Measurements from ENCODE around the gene HOXB3. TPM values are rescaled to one million over a fixed set of nuclear protein-coding genes. Genes with fewer than 3 reads are reported as not detected.

Gene HOXB3
- total and polyA plus RNA-seq, 2 of the 13 experiments (the other 11 are each of a cell fraction or from before 2014, with no cell fraction given), result not detected

DNA sequence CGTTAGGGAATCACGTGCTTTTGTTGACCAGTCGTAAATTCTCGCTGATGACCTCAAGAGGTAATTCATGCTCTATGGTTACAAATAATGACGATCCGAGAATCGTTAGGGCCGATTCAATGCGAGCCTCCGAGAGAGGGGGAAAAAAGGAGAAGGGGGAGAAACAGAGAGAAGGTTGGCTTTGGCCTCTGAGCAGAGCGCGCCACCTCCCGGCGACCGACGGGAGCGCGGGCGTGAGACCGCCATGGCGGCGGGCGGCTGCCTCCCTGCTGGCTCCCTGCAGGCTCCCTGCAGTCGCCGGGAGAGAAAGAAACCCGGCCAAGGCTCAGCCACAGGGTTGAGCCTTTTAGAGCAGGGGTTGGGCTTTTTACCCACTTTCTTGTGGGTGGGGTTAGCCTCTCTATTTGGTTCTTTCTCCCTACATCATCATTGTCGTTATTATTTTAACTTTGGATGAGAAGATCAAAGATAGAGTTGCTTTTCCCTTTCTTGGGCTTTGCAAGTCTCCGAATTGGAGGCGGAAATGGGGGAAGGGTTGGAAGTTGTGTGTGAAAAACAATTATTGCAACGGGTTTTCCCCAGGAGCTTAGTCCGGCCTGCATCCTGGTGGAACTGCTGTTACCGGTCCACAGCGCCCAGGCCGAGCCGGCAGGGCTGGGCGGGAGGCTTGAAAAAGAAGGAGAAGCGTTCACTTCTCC, 3.9 kb upstream of the HOXB3 start (continued):
- TF ChIP-seq, protein P1, sequence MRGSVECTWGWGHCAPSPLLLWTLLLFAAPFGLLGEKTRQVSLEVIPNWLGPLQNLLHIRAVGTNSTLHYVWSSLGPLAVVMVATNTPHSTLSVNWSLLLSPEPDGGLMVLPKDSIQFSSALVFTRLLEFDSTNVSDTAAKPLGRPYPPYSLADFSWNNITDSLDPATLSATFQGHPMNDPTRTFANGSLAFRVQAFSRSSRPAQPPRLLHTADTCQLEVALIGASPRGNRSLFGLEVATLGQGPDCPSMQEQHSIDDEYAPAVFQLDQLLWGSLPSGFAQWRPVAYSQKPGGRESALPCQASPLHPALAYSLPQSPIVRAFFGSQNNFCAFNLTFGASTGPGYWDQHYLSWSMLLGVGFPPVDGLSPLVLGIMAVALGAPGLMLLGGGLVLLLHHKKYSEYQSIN (CRISPR knock-in tag; IDR thresholded peaks at IDR 0.05; ENCODE audit: borderline replicate concordance), result no peak
- TF ChIP-seq DMAP1 (CRISPR knock-in tag; IDR thresholded peaks at IDR 0.05) (no peak), NFRKB (IDR thresholded peaks at IDR 0.05) (no peak), ZNF335 (CRISPR knock-in tag; IDR thresholded peaks at IDR 0.05) (no peak), ZNF501 (CRISPR knock-in tag; IDR thresholded peaks at IDR 0.05) (no peak), ZNF879 (CRISPR knock-in tag; IDR thresholded peaks at IDR 0.05) (no peak), ERF (CRISPR knock-in tag; IDR thresholded peaks at IDR 0.05) (no peak), HNRNPK (IDR thresholded peaks at IDR 0.05; ENCODE audit: low read depth, low read length, poor library complexity, severe bottlenecking) (peak; percentile 65), PHF20 (CRISPR knock-in tag; IDR thresholded peaks at IDR 0.05) (no peak), ZNF484 (CRISPR knock-in tag; IDR thresholded peaks at IDR 0.05; ENCODE audit: borderline replicate concordance, low read depth) (no peak), TOPORS (CRISPR knock-in tag; IDR thresholded peaks at IDR 0.05) (no peak)
- TF ChIP-seq, protein P2, sequence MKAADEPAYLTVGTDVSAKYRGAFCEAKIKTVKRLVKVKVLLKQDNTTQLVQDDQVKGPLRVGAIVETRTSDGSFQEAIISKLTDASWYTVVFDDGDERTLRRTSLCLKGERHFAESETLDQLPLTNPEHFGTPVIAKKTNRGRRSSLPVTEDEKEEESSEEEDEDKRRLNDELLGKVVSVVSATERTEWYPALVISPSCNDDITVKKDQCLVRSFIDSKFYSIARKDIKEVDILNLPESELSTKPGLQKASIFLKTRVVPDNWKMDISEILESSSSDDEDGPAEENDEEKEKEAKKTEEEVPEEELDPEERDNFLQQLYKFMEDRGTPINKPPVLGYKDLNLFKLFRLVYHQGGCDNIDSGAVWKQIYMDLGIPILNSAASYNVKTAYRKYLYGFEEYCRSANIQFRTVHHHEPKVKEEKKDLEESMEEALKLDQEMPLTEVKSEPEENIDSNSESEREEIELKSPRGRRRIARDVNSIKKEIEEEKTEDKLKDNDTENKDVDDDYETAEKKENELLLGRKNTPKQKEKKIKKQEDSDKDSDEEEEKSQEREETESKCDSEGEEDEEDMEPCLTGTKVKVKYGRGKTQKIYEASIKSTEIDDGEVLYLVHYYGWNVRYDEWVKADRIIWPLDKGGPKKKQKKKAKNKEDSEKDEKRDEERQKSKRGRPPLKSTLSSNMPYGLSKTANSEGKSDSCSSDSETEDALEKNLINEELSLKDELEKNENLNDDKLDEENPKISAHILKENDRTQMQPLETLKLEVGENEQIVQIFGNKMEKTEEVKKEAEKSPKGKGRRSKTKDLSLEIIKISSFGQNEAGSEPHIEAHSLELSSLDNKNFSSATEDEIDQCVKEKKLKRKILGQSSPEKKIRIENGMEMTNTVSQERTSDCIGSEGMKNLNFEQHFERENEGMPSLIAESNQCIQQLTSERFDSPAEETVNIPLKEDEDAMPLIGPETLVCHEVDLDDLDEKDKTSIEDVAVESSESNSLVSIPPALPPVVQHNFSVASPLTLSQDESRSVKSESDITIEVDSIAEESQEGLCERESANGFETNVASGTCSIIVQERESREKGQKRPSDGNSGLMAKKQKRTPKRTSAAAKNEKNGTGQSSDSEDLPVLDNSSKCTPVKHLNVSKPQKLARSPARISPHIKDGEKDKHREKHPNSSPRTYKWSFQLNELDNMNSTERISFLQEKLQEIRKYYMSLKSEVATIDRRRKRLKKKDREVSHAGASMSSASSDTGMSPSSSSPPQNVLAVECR (CRISPR knock-in tag; IDR thresholded peaks at IDR 0.05; ENCODE audit: borderline replicate concordance), result no peak
- TF ChIP-seq, protein P3, sequence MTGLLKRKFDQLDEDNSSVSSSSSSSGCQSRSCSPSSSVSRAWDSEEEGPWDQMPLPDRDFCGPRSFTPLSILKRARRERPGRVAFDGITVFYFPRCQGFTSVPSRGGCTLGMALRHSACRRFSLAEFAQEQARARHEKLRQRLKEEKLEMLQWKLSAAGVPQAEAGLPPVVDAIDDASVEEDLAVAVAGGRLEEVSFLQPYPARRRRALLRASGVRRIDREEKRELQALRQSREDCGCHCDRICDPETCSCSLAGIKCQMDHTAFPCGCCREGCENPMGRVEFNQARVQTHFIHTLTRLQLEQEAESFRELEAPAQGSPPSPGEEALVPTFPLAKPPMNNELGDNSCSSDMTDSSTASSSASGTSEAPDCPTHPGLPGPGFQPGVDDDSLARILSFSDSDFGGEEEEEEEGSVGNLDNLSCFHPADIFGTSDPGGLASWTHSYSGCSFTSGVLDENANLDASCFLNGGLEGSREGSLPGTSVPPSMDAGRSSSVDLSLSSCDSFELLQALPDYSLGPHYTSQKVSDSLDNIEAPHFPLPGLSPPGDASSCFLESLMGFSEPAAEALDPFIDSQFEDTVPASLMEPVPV (CRISPR knock-in tag; IDR thresholded peaks at IDR 0.05), result no peak
- TF ChIP-seq, protein P4, sequence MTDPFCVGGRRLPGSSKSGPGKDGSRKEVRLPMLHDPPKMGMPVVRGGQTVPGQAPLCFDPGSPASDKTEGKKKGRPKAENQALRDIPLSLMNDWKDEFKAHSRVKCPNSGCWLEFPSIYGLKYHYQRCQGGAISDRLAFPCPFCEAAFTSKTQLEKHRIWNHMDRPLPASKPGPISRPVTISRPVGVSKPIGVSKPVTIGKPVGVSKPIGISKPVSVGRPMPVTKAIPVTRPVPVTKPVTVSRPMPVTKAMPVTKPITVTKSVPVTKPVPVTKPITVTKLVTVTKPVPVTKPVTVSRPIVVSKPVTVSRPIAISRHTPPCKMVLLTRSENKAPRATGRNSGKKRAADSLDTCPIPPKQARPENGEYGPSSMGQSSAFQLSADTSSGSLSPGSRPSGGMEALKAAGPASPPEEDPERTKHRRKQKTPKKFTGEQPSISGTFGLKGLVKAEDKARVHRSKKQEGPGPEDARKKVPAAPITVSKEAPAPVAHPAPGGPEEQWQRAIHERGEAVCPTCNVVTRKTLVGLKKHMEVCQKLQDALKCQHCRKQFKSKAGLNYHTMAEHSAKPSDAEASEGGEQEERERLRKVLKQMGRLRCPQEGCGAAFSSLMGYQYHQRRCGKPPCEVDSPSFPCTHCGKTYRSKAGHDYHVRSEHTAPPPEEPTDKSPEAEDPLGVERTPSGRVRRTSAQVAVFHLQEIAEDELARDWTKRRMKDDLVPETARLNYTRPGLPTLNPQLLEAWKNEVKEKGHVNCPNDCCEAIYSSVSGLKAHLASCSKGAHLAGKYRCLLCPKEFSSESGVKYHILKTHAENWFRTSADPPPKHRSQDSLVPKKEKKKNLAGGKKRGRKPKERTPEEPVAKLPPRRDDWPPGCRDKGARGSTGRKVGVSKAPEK (CRISPR knock-in tag; IDR thresholded peaks at IDR 0.05; ENCODE audit: borderline replicate concordance), result no peak
- TF ChIP-seq, protein P5, sequence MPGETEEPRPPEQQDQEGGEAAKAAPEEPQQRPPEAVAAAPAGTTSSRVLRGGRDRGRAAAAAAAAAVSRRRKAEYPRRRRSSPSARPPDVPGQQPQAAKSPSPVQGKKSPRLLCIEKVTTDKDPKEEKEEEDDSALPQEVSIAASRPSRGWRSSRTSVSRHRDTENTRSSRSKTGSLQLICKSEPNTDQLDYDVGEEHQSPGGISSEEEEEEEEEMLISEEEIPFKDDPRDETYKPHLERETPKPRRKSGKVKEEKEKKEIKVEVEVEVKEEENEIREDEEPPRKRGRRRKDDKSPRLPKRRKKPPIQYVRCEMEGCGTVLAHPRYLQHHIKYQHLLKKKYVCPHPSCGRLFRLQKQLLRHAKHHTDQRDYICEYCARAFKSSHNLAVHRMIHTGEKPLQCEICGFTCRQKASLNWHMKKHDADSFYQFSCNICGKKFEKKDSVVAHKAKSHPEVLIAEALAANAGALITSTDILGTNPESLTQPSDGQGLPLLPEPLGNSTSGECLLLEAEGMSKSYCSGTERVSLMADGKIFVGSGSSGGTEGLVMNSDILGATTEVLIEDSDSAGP (CRISPR knock-in tag; IDR thresholded peaks at IDR 0.05; ENCODE audit: borderline replicate concordance), result no peak
- TF ChIP-seq, protein P6, sequence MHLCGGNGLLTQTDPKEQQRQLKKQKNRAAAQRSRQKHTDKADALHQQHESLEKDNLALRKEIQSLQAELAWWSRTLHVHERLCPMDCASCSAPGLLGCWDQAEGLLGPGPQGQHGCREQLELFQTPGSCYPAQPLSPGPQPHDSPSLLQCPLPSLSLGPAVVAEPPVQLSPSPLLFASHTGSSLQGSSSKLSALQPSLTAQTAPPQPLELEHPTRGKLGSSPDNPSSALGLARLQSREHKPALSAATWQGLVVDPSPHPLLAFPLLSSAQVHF (CRISPR knock-in tag; IDR thresholded peaks at IDR 0.05), result no peak
